BLaER1 treated with 17β-estradiol and CSF1 and Interleukin-3, amounts not matched to agents 10 nM and 100 nM (cell line): ENCODE measurements around the gene EFNA3.
A peak's percentile ranks its signal among the peaks of the same experiment; 100 is the strongest.
"Not testable (repeated sequence)": the region's sequence is repeated elsewhere in the genome, so short reads cannot be mapped to it uniquely, and the experiment has no call there.

Experiments
- H3K27ac ChIP-seq, 11 experiments: shearing (Covaris generic); formaldehyde crosslinking; 2 replicates each; pipeline ENCODE4 v1.8.1; 2022
- H3K27me3 ChIP-seq, 11 experiments: shearing (Covaris generic); formaldehyde crosslinking; 2 replicates each; pipeline ENCODE4 v1.8.1; 2022
- H3K36me3 ChIP-seq, 11 experiments: shearing (Covaris generic); formaldehyde crosslinking; 2 replicates each; pipeline ENCODE4 v1.8.1; 2022
- H3K4me1 ChIP-seq, 10 experiments: shearing (Covaris generic); formaldehyde crosslinking; 2 replicates each; pipeline ENCODE4 v1.8.1; 2022
- H3K4me2 ChIP-seq, 11 experiments: shearing (Covaris generic); formaldehyde crosslinking; 2 replicates each; pipeline ENCODE4 v1.8.1; 2022
- H3K4me3 ChIP-seq, 10 experiments: shearing (Covaris generic); formaldehyde crosslinking; 2 replicates each; pipeline ENCODE4 v1.8.1; 2022
- H3K9ac ChIP-seq, 11 experiments: shearing (Covaris generic); formaldehyde crosslinking; 2 replicates each; pipeline ENCODE4 v1.8.1; 2022
- H3K9me3 ChIP-seq, 11 experiments: shearing (Covaris generic); formaldehyde crosslinking; replicated peaks in 1 of 11; 2 replicates each; pipeline ENCODE4 v1.8.1; 2022
- H4K20me1 ChIP-seq, 11 experiments: shearing (Covaris generic); formaldehyde crosslinking; 2 replicates each; pipeline ENCODE4 v1.8.1; 2022
- Cebpa-rat ChIP-seq, 11 experiments: shearing (Covaris generic); IDR thresholded peaks; 2 replicates each; pipeline ENCODE4 v1.8.1; 2022

The EFNA3 gene

DNA sequence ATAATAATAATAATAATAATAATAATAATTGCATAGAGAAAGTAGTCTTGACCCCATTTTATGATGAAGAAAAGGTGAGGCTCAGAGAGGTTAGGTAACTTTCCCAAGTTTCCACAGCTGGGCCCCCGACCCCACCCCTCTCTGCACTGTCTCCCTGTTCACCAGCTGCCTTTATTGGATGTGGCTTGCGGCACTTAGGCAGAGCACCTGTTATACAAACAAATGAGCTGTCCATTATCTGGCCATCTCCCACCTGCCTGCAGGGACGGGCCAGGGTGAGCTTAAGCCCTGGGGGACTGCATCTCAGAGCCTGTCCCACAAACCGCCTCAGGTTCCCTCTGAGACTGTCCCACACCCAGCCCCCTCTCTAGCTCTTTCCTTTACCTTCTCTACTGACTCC is 39.0 kb downstream of the EFNA3 start:
- no peak for TF ChIP-seq Cebpa-rat (IDR thresholded peaks at IDR 0.05)
- peak overlapping the region in 8 of 11 experiments; percentile 7 to 49 (median 34); a peak in 9 of 22 replicates for H3K4me2 ChIP-seq

GRCh38 chr1:155118090-155118489 is 39.5 kb downstream of the EFNA3 start:
- not testable (repeated sequence) for H3K9ac ChIP-seq, H3K4me3 ChIP-seq, H3K27ac ChIP-seq, H3K9me3 ChIP-seq, H4K20me1 ChIP-seq, H3K36me3 ChIP-seq, H3K27me3 ChIP-seq
- Histone ChIP-seq H3K4me2 (peak overlapping the region in 8 of 11 experiments; percentile 7 to 49 (median 34); a peak in 11 of 22 replicates), H3K4me1 (peaks cover 7 to 28% (median 21%) of the 10 kb centered on the region in 10 experiments; a peak in 16 of 20 replicates)

More for the DNA sequence above, 39.0 kb downstream of the EFNA3 start:
- Histone ChIP-seq H3K9ac (no peak overlapping the region), H3K4me3 (no peak overlapping the region), H3K36me3 (no peaks in the 10 kb centered on the region), H3K9me3 (no peaks in the 10 kb centered on the region), H3K27ac (no peak overlapping the region), H4K20me1 (no peaks in the 10 kb centered on the region), H3K4me1 (peaks cover 7 to 32% (median 24%) of the 10 kb centered on the region in 10 experiments; a peak in 16 of 20 replicates), H3K27me3 (0 out of 22 replicates have a peak, but pooled peaks cover 0 to 4% (median 0%) of the 10 kb centered on the region in 11 experiments)

DNA sequence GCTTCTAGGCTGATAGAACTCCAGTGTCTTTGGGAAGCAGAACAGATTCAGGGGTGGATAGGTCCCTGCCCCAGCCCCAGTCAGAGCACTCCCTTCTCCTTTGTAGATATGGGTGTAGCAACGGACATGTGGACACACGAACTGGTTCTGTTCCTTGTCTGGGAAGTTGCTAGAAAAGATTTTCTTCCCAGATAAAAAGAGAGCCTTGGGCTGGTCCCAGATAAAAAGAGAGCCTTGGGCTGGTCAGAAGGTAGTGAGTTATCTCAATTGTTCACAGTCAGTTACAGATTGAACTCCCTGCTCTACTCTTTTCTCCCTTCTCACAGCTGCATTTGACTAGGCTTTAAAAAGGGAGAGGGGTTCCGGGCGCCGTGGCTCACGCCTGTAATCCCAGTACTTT is 41.6 kb downstream of the EFNA3 start:
- no peak overlapping the region for H3K9ac ChIP-seq
- peaks cover 7 to 13% (median 10%) of the 10 kb centered on the region in 10 experiments; a peak in 16 of 20 replicates for H3K4me1 ChIP-seq
- no peaks in the 10 kb centered on the region for H4K20me1 ChIP-seq
- H3K36me3 ChIP-seq = no peaks in the 10 kb centered on the region
- TF ChIP-seq Cebpa-rat (IDR thresholded peaks at IDR 0.05) = no peak
- H3K27me3 ChIP-seq = peaks cover 0 to 9% (median 2%) of the 10 kb centered on the region in 11 experiments; a peak in 12 of 22 replicates
- H3K9me3 ChIP-seq = no peaks in the 10 kb centered on the region
- H3K27ac ChIP-seq = no peak overlapping the region
- H3K4me2 ChIP-seq = no peak overlapping the region
- H3K4me3 ChIP-seq = no peak overlapping the region

- H3K9ac ChIP-seq = no peak overlapping the region
These were observed 42.6 kb downstream of the EFNA3 start for GRCh38 chr1:155121249-155121648.

DNA sequence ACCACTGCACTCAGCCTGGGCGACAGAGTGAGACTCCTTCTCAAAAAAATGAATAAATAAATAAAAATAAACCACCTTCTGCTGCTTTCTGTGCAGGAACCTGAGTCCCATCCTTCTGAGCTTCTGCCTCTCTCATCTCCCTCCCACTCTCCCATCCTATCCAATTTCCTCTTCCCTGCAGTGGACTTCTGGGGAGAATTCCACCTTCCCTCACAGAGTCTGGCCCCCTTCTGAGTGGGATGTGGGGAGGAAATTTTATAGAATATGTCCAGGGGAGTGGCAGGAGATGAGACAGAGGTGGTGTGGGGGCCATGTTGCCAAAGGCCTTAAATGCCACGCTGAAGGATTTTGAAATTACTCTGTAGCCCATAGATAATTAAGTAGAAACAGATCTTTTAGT is 43.7 kb downstream of the EFNA3 start:
- TF ChIP-seq Cebpa-rat (IDR thresholded peaks at IDR 0.05) = no peak
- Histone ChIP-seq H3K9ac (no peak overlapping the region), H3K4me2 (no peak overlapping the region), H3K27ac (no peak overlapping the region), H3K36me3 (no peaks in the 10 kb centered on the region), H4K20me1 (no peaks in the 10 kb centered on the region; a peak in 1 of 22 replicates), H3K9me3 (no peaks in the 10 kb centered on the region), H3K4me3 (no peak overlapping the region), H3K27me3 (peaks cover 17 to 30% (median 23%) of the 10 kb centered on the region in 11 experiments), H3K4me1 (peaks cover 16 to 28% (median 20%) of the 10 kb centered on the region in 10 experiments; a peak in 17 of 20 replicates)

More at GRCh38 chr1:155121249-155121648, 42.6 kb downstream of the EFNA3 start:
- Histone ChIP-seq H4K20me1 (no peaks in the 10 kb centered on the region), H3K36me3 (no peaks in the 10 kb centered on the region), H3K27ac (no peak overlapping the region), H3K4me3 (no peak overlapping the region), H3K9me3 (no peaks in the 10 kb centered on the region), H3K4me2 (no peak overlapping the region), H3K27me3 (peaks cover 6 to 19% (median 12%) of the 10 kb centered on the region in 11 experiments), H3K4me1 (peaks cover 7 to 17% (median 10%) of the 10 kb centered on the region in 10 experiments; a peak in 16 of 20 replicates)
- TF ChIP-seq Cebpa-rat (IDR thresholded peaks at IDR 0.05) = no peak

- H3K27ac ChIP-seq = no peak overlapping the region
- peaks cover 0 to 3% (median 0%) of the 10 kb centered on the region in 11 experiments; a peak in 2 of 22 replicates for H4K20me1 ChIP-seq
- no peaks in the 10 kb centered on the region for H3K36me3 ChIP-seq
- H3K4me1 ChIP-seq = peaks cover 18 to 26% (median 21%) of the 10 kb centered on the region in 10 experiments
- no peaks in the 10 kb centered on the region for H3K9me3 ChIP-seq
- H3K9ac ChIP-seq = no peak overlapping the region
- TF ChIP-seq Cebpa-rat (IDR thresholded peaks at IDR 0.05) = no peak
- H3K4me2 ChIP-seq = no peak overlapping the region
- no peak overlapping the region for H3K4me3 ChIP-seq
- H3K27me3 ChIP-seq = peaks cover 25 to 43% (median 36%) of the 10 kb centered on the region in 11 experiments
These were observed 45.2 kb downstream of the EFNA3 start for GRCh38 chr1:155123801-155124200.

GRCh38 chr1:155124503-155125463 is 46.1 kb downstream of the EFNA3 start:
- H4K20me1 ChIP-seq = peaks cover 0 to 3% (median 0%) of the 10 kb centered on the region in 11 experiments; a peak in 2 of 22 replicates
- no peak overlapping the region for H3K9ac ChIP-seq
- H3K36me3 ChIP-seq = no peaks in the 10 kb centered on the region
- H3K27ac ChIP-seq = no peak overlapping the region
- H3K4me3 ChIP-seq = no peak overlapping the region
- no peak for TF ChIP-seq Cebpa-rat (IDR thresholded peaks at IDR 0.05)
- H3K9me3 ChIP-seq = no peaks in the 10 kb centered on the region
- H3K4me1 ChIP-seq = peaks cover 28 to 36% (median 31%) of the 10 kb centered on the region in 10 experiments
- H3K27me3 ChIP-seq = peaks cover 25 to 51% (median 36%) of the 10 kb centered on the region in 11 experiments
- no peak overlapping the region for H3K4me2 ChIP-seq

- TF ChIP-seq Cebpa-rat (IDR thresholded peaks at IDR 0.05) = no peak
- Histone ChIP-seq H3K4me2 (peak overlapping the region in 1 of 11 experiments; percentile 96; a peak in 1 of 22 replicates), H3K9ac (no peak overlapping the region), H3K4me1 (peaks cover 33 to 44% (median 38%) of the 10 kb centered on the region in 10 experiments), H3K4me3 (no peak overlapping the region), H3K27me3 (peaks cover 25 to 50% (median 36%) of the 10 kb centered on the region in 11 experiments), H3K27ac (no peak overlapping the region), H4K20me1 (peaks cover 0 to 3% (median 0%) of the 10 kb centered on the region in 11 experiments; a peak in 2 of 22 replicates), H3K9me3 (no peaks in the 10 kb centered on the region), H3K36me3 (no peaks in the 10 kb centered on the region)
These were observed 46.9 kb downstream of the EFNA3 start for GRCh38 chr1:155125511-155125945.

- no peak for TF ChIP-seq Cebpa-rat (IDR thresholded peaks at IDR 0.05)
- H3K4me3 ChIP-seq = no peak overlapping the region
- H3K4me2 ChIP-seq = peak overlapping the region in 9 of 11 experiments; percentile 87 to 100 (median 99); a peak in 13 of 22 replicates
- no peak overlapping the region for H3K9ac ChIP-seq
- H3K36me3 ChIP-seq = peaks cover 0 to 1% (median 0%) of the 10 kb centered on the region in 11 experiments; a peak in 6 of 22 replicates
- H3K4me1 ChIP-seq = peaks cover 33 to 49% (median 44%) of the 10 kb centered on the region in 10 experiments
- no peaks in the 10 kb centered on the region for H3K9me3 ChIP-seq
- peaks cover 0 to 3% (median 0%) of the 10 kb centered on the region in 11 experiments; a peak in 2 of 22 replicates for H4K20me1 ChIP-seq
- peaks cover 25 to 50% (median 36%) of the 10 kb centered on the region in 11 experiments for H3K27me3 ChIP-seq
- H3K27ac ChIP-seq = no peak overlapping the region
These were observed 47.4 kb downstream of the EFNA3 start for GRCh38 chr1:155125946-155126555.
